ENCODE results near the gene KIAA0825. TPM values are rescaled to one million over a fixed set of nuclear protein-coding genes. Genes with fewer than 3 reads are reported as not detected.

KIAA0825 gene
- total RNA-seq, 4 donors from 2014 or later = 1.8 to 3.4 (median 2.6) TPM

DNA sequence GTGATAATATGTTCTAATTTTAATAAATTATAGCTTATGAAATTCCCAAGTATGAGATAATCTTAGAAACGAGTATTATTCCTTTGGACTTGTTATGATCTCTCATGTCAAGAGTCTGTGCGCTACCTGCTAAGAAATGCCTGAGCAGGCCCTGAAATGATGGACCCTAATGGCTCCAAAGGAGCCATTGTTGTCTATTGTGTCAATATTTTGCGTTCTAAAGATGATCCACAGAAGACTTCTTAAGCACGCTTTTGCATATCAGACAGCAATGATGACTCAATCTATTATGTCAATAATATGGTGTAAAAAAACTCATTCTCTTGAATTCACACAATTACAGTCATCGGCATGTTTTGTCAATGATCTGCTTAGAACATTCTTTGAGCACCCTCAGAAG is 306.1 kb downstream of the KIAA0825 start:
- no peak for TF ChIP-seq POLR2A (IDR thresholded peaks at IDR 0.05)
- TF ChIP-seq, protein P1, sequence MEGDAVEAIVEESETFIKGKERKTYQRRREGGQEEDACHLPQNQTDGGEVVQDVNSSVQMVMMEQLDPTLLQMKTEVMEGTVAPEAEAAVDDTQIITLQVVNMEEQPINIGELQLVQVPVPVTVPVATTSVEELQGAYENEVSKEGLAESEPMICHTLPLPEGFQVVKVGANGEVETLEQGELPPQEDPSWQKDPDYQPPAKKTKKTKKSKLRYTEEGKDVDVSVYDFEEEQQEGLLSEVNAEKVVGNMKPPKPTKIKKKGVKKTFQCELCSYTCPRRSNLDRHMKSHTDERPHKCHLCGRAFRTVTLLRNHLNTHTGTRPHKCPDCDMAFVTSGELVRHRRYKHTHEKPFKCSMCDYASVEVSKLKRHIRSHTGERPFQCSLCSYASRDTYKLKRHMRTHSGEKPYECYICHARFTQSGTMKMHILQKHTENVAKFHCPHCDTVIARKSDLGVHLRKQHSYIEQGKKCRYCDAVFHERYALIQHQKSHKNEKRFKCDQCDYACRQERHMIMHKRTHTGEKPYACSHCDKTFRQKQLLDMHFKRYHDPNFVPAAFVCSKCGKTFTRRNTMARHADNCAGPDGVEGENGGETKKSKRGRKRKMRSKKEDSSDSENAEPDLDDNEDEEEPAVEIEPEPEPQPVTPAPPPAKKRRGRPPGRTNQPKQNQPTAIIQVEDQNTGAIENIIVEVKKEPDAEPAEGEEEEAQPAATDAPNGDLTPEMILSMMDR (IDR thresholded peaks at IDR 0.05) = no peak

DNA sequence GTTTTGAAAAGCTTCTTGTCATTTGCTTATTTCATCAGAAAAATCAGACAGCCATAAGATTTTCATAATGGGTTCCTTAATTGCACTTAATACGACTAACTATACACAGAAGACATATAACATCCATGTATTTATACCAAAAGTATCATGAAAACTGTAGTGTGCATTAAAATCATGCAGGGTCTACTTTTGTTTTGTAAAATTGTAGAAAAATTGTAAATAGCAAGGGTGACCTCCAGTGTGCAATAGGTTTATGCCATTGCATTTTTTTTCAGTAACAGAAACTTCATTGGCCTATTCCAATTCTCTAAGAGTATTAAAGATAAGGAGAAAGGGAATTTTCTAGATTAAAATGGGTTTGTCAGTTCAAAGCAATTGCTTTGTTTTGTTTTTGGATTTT is 307.6 kb downstream of the KIAA0825 start:
- no peak for TF ChIP-seq POLR2A (IDR thresholded peaks at IDR 0.05)
- TF ChIP-seq, protein P1 (IDR thresholded peaks at IDR 0.05) = no peak
- intact Hi-C loops (cut with DNase I) = no loop called here

More for the DNA sequence above, 306.1 kb downstream of the KIAA0825 start:
- intact Hi-C loops (cut with DNase I) = no loop called here
- H3K4me3 ChIP-seq = no peak overlapping the region
- no peak overlapping the region for H3K27ac ChIP-seq
- no peaks in the 10 kb centered on the region for H3K4me1 ChIP-seq
- no peaks in the 10 kb centered on the region for H3K9me3 ChIP-seq
- no peak for DNase-seq
- no peaks in the 10 kb centered on the region for H3K27me3 ChIP-seq
- 77 to 88% methylated on average over 5 of the region's 5 CpGs for WGBS, 2 donors
- no peaks in the 10 kb centered on the region for H3K36me3 ChIP-seq

DNA sequence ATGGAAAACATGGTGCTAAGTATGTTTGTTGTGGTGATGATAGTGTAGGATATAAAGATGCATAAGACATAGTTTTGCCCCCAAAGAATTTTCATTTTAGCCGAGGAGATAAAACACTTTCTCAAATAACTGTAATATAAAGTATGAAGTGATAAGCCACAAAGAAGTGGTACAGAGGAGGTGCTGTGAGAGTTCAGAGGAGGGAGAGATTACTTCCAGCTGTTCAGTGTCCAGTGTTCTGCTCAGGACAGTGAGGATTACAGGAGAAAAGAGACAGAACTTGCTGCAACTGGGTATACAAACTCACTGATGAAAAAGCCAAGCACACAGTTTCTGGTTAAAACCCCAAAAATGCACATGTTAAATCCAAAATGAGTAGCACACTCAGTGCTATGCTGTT is 309.3 kb downstream of the KIAA0825 start:
- WGBS, 2 donors = 55 to 82% methylated on average over 1 of the region's 1 CpG
- Histone ChIP-seq H3K4me1 (no peaks in the 10 kb centered on the region), H3K27ac (no peak overlapping the region), H3K9me3 (no peaks in the 10 kb centered on the region), H3K36me3 (no peaks in the 10 kb centered on the region), H3K4me3 (no peak overlapping the region), H3K27me3 (no peaks in the 10 kb centered on the region)
- intact Hi-C loops (cut with DNase I) = no loop called here
- TF ChIP-seq, protein P1 (IDR thresholded peaks at IDR 0.05) = no peak
- no peak for TF ChIP-seq POLR2A (IDR thresholded peaks at IDR 0.05)
- no peak for DNase-seq

More for the DNA sequence above, 307.6 kb downstream of the KIAA0825 start:
- WGBS, 2 donors = 71 to 79% methylated on average over 1 of the region's 1 CpG
- Histone ChIP-seq H3K27ac (no peak overlapping the region), H3K36me3 (no peaks in the 10 kb centered on the region), H3K27me3 (no peaks in the 10 kb centered on the region), H3K4me3 (no peak overlapping the region), H3K9me3 (no peaks in the 10 kb centered on the region), H3K4me1 (no peaks in the 10 kb centered on the region)
- no peak for DNase-seq

DNA sequence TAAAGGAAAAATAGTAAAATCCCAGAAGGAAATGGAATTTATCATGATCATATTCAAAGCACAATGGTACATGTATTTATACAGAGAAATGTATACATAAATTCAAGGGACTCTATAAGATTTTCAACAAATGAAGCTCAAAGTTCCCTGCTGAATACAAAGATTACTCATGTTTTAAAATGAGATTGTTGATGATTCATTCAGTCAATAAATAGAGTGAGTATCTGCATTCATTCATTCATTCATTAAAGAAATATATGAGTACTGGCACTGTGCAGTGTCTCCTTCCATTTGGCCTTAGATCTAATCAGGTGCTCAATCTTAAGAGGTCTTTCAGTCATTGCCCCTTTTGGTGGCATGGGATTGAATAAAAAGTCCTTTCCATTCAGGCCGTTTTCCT is 310.0 kb downstream of the KIAA0825 start:
- WGBS, 2 donors = 60 to 84% methylated on average over 1 of the region's 1 CpG
- intact Hi-C loops (cut with DNase I) = no loop called here
- TF ChIP-seq, protein P1 (IDR thresholded peaks at IDR 0.05) = no peak
- TF ChIP-seq POLR2A (IDR thresholded peaks at IDR 0.05) = no peak

DNA sequence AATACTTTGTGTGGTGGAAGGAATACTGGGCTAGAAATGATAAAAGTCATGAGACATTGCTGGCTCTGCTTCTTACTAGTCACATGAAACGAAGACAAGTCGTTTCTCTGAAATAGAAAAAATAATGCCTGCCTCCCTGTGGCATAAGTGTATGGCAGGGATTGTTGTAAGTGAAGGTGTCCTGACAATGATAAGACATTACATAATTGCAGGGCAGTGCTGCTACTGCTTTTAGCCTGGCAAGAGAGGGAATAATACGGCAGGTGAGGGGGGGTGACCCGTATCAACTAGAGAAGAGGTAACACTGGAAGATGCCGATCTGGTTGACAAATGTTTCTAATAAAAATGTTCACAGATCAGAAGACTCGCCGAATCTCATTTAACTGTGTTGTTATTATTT is 314.3 kb downstream of the KIAA0825 start:
- Histone ChIP-seq H3K27ac (no peak overlapping the region), H3K36me3 (no peaks in the 10 kb centered on the region), H3K4me1 (no peaks in the 10 kb centered on the region), H3K9me3 (no peaks in the 10 kb centered on the region), H3K27me3 (no peaks in the 10 kb centered on the region), H3K4me3 (no peak overlapping the region)
- whole genome bisulfite sequencing, 2 donors = 92 to 93% methylated on average over 7 of the region's 7 CpGs
- intact Hi-C loops (cut with DNase I) = no loop called here
- TF ChIP-seq, protein P1 (IDR thresholded peaks at IDR 0.05) = no peak
- TF ChIP-seq POLR2A (IDR thresholded peaks at IDR 0.05) = no peak
- DNase-seq = no peak

More for the DNA sequence above, 310.0 kb downstream of the KIAA0825 start:
- no peak for DNase-seq
- Histone ChIP-seq H3K27me3 (no peaks in the 10 kb centered on the region), H3K4me3 (no peak overlapping the region), H3K27ac (no peak overlapping the region), H3K9me3 (no peaks in the 10 kb centered on the region), H3K36me3 (no peaks in the 10 kb centered on the region), H3K4me1 (no peaks in the 10 kb centered on the region)

All from esophagus squamous epithelium (tissue), 5 donors.